ENCODE measurements around the gene ARMC10. TPM values are rescaled to one million over a fixed set of nuclear protein-coding genes. Genes with fewer than 3 reads are reported as not detected.

The ARMC10 gene
- total RNA-seq, 1 donor = 8.6 TPM

Other genes starting within 250 kb of the ARMC10 start
- 0.10 TPM for gene LRRC17, start 162.1 kb upstream of the ARMC10 start, total RNA-seq
- 1.9 TPM for gene FBXL13, start 344 bp upstream of the ARMC10 start, total RNA-seq
- 2.1 TPM for gene NAPEPLD, start 74.0 kb downstream of the ARMC10 start, total RNA-seq
- gene PMPCB, start 222.3 kb downstream of the ARMC10 start, total RNA-seq = 89.6 TPM